Measurements from ENCODE around the gene RMRP. TPM values are rescaled to one million over a fixed set of nuclear protein-coding genes. Genes with fewer than 3 reads are reported as not detected.

Gene RMRP
- total and polyA plus RNA-seq, 9 donors: 126 to 27,726 (median 13,004) TPM; not detected in 1

GRCh38 chr9:35674025-35674361, 16.2 kb upstream of the RMRP start:
- TF ChIP-seq POLR2A (IDR thresholded peaks at IDR 0.05): no peak
- TF ChIP-seq, protein P1, sequence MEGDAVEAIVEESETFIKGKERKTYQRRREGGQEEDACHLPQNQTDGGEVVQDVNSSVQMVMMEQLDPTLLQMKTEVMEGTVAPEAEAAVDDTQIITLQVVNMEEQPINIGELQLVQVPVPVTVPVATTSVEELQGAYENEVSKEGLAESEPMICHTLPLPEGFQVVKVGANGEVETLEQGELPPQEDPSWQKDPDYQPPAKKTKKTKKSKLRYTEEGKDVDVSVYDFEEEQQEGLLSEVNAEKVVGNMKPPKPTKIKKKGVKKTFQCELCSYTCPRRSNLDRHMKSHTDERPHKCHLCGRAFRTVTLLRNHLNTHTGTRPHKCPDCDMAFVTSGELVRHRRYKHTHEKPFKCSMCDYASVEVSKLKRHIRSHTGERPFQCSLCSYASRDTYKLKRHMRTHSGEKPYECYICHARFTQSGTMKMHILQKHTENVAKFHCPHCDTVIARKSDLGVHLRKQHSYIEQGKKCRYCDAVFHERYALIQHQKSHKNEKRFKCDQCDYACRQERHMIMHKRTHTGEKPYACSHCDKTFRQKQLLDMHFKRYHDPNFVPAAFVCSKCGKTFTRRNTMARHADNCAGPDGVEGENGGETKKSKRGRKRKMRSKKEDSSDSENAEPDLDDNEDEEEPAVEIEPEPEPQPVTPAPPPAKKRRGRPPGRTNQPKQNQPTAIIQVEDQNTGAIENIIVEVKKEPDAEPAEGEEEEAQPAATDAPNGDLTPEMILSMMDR (IDR thresholded peaks at IDR 0.05): no peak
- no peak for TF ChIP-seq EP300 (IDR thresholded peaks at IDR 0.05)
- Histone ChIP-seq H3K27ac (no peak overlapping the region), H3K9me3 (no peaks in the 10 kb centered on the region), H3K4me1 (ENCODE audit: insufficient read depth) (peaks cover 5% of the 10 kb centered on the region), H3K27me3 (no peaks in the 10 kb centered on the region), H3K4me3 (no peak overlapping the region), H3K36me3 (no peaks in the 10 kb centered on the region)
- WGBS, 3 donors: 72 to 80% (median 72%) methylated on average over 3 of the region's 3 CpGs
- DNase-seq: no peak
- intact Hi-C loops (cut with DNase I): no loop called here

DNA sequence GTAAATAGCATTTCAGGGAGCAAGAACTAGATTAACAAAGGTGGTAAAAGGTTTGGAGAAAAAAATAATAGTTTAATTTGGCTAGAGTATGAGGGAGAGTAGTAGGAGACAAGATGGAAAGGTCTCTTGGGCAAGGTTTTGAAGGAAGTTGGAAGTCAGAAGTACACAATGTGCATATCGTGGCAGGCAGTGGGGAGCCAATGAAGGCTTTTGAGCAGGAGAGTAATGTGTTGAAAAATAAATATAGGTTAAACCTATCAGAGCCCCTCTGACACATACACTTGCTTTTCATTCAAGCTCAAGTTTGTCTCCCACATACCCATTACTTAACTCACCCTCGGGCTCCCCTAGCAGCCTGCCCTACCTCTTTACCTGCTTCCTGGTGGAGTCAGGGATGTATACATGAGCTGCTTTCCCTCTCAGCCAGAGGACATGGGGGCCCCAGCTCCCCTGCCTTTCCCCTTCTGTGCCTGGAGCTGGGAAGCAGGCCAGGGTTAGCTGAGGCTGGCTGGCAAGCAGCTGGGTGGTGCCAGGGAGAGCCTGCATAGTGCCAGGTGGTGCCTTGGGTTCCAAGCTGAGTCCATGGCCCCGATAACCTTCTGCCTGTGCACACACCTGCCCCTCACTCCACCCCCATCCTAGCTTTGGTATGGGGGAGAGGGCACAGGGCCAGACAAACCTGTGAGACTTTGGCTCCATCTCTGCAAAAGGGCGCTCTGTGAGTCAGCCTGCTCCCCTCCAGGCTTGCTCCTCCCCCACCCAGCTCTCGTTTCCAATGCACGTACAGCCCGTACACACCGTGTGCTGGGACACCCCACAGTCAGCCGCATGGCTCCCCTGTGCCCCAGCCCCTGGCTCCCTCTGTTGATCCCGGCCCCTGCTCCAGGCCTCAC, 15.6 kb upstream of the RMRP start, which contains the start of gene CA9:
CA9 (plus strand) TSS at position 797 of the 893 bp plus-strand sequence; CDS start at position 829, 32 bp downstream.
- Histone ChIP-seq H3K4me1 (ENCODE audit: insufficient read depth) (peaks cover 5% of the 10 kb centered on the region), H3K9me3 (no peaks in the 10 kb centered on the region), H3K4me3 (no peak within 1 kb of the TSS), H3K36me3 (no peaks in the 10 kb centered on the region), H3K27ac (no peak within 1 kb of the TSS), H3K27me3 (no peaks in the 10 kb centered on the region)
- no peak for DNase-seq
- WGBS, 3 donors: 43 to 56% (median 51%) methylated on average over 9 to 10 of the region's 10 CpGs
- TF ChIP-seq POLR2A (IDR thresholded peaks at IDR 0.05) (no peak), EP300 (IDR thresholded peaks at IDR 0.05) (no peak)
- TF ChIP-seq, protein P1 (IDR thresholded peaks at IDR 0.05): no peak
- intact Hi-C loops (cut with DNase I): no loop called here

DNA sequence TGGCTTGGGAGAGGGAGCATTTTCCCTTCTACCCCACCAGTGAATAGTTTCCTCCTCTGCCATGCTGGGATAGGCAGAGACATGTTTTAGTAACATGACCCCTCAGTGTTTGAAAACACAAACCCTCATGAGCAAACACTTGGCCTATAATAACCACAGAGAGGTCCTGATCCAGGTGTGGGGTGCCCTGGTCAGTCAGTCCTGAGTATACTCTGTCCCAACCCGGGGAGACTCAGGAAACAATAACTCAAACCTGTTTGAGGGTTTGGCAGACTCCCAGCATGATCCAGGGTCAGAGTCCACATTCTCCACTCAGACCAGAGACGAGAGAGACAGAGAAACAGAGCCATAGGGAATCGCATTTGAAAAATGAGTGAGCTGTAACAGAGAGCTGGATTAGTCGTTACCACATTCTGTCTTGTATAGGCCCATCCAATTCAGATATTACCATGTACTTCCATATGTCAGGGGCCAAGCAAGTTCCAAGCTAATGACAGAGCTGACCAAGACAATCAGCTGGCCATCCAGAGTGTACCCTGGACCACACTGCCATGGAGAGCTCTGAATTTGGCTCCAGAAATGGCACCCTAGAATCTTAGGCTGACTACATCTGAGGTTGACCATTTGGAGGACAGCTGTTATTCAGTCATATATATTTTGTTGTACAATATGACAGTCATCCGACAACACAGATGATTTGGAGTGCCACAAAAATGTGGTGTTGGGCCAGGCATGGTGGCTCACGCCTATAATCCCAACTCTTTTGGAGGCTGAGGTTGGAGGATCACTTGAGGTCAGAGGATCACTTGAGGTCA, 11.7 kb upstream of the RMRP start:
- intact Hi-C loops (cut with DNase I): no loop called here
- H3K36me3 ChIP-seq: no peaks in the 10 kb centered on the region
- H3K4me1 ChIP-seq (ENCODE audit: insufficient read depth): no peaks in the 10 kb centered on the region
- no peaks in the 10 kb centered on the region for H3K9me3 ChIP-seq
- H3K27me3 ChIP-seq: no peaks in the 10 kb centered on the region
- WGBS, 3 donors: 56 to 61% (median 58%) methylated on average over 6 of the region's 6 CpGs
- DNase-seq: no peak
- TF ChIP-seq, protein P1 (IDR thresholded peaks at IDR 0.05): no peak
- H3K4me3 ChIP-seq: no peak overlapping the region
- H3K27ac ChIP-seq: no peak overlapping the region

DNA sequence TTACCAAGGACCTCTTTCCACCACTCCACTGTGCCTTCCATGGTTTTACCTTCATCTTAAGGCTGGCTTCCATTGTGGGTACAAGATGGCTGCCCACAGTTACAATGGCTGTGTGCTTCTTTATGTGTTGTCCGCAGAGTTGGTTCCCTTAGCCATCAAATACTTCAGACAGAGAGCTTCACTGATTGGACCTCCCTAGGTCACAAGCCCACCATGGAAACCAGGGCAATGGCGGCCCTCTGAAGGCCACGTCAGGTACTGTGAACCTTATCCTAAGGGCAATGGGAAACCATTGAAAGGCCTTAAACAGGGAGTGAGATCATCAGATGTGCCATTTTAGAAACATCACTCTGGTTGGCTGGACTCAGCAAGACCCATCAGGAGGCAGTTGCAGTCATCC, 10.1 kb upstream of the RMRP start:
- Histone ChIP-seq H3K4me1 (ENCODE audit: insufficient read depth) (no peaks in the 10 kb centered on the region), H3K4me3 (no peak overlapping the region), H3K27me3 (no peaks in the 10 kb centered on the region), H3K36me3 (no peaks in the 10 kb centered on the region), H3K27ac (no peak overlapping the region), H3K9me3 (no peaks in the 10 kb centered on the region)
- no peak for DNase-seq
- intact Hi-C loops (cut with DNase I): no loop called here
- 94 to 96% (median 95%) methylated on average over 3 of the region's 3 CpGs for whole genome bisulfite sequencing, 3 donors
- no peak for TF ChIP-seq EP300 (IDR thresholded peaks at IDR 0.05)
- TF ChIP-seq, protein P1 (IDR thresholded peaks at IDR 0.05): no peak
- no peak for TF ChIP-seq POLR2A (IDR thresholded peaks at IDR 0.05)
